Activated CD4-positive, alpha-beta T cell treated with anti-CD3 and anti-CD28 coated beads, Interleukin-10, Interleukin-2, amounts not matched to agents 100 ng/mL and 50 ng/mL, durations not matched to agents 16 hours and 8 hours (primary cell): ENCODE measurements around the gene CNTNAP2.
"Not testable (repeated sequence)": the region's sequence is repeated elsewhere in the genome, so short reads cannot be mapped to it uniquely, and the experiment has no call there.

Source experiments
- DNase-seq: peaks from one replicate; pipeline ENCODE4 v3.0.0-alpha.2; 2020

The CNTNAP2 gene

GRCh38 chr7:146172112-146172511, 55.5 kb downstream of the CNTNAP2 start:
- no peak for DNase-seq

- no peak for DNase-seq
Observed at GRCh38 chr7:146175716-146176115, 59.1 kb downstream of the CNTNAP2 start.

DNA sequence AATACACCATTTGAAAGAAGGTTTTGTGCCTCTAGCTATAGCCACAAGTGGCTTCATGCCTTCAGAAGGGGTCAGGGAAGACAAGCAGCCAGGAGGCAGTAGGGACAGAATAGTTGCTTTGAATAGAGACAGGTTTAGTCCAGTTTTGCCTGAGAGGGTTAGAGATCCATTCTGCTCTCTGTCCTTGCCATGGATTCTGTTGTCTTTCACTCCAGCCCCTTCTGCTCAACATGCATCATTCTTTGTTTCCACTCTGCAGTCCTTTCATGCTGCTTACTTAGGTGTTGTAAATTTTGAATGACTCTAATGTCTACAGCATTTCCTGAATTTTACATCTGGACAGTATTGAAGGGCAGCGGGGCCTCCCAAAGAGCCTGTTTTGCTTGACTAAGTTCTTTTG, 60.3 kb downstream of the CNTNAP2 start:
- DNase-seq, result no peak

- no peak for DNase-seq
Observed at GRCh38 chr7:146177301-146177700, 60.7 kb downstream of the CNTNAP2 start.

DNA sequence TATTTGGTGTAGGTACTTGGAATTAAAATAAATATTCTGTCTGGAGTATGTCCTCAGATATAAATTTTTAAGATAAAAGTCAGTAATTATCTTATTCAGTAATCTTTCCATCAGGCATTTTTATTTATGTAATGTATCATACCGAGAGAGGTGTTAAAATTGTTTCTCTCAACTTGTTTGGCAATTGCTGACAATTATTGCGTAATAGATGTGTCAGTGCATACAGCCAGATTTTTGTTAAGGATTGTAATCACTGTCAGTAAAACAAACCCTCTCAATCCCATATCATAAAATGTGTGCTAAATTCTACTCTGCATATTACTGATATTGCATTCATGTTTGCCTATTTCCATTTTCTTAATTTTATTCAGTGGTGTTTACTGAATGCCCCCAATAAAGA, 69.2 kb downstream of the CNTNAP2 start:
- DNase-seq, result no peak

DNA sequence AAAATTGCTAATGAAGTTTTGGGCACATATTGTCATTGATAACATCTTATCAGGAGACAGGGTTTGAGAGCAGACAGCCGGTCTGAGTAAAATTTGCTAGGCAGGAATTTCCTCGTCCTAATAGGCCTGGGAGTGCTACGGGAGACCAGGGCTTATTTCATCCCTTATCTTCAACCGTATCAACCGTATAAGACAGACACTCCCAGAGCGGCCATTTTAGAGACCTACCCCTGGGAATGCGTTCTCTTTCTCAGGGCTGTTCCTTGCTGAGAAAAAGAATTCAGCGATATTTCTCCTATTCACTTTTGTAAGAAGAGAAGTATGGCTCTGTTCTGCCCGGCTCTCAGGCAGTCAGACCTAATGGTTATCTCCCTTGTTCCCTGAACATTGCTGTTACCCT, 74.8 kb downstream of the CNTNAP2 start:
- not testable (repeated sequence) for DNase-seq

GRCh38 chr7:146201945-146202344, 85.3 kb downstream of the CNTNAP2 start:
- no peak for DNase-seq

GRCh38 chr7:146206270-146206669, 89.7 kb downstream of the CNTNAP2 start:
- no peak for DNase-seq

DNA sequence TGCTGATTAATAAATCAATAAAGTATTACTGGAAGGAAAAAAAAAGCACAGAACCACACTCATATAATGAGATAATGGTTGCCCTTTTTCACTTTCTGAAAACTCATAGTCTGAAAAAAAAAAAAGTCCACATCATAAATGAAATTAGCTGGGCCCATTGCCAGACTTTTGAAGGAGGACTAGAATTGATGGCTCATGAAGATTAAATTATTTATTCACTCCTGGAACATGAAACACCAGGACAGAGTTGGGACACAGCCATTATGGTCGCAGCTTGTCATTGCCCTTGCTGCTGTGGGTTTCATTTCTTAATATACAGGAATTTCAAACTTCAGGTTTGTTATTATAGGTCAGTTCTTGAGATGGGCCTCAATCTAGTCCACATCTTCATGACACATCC, 91.9 kb downstream of the CNTNAP2 start:
- DNase-seq, result no peak

DNA sequence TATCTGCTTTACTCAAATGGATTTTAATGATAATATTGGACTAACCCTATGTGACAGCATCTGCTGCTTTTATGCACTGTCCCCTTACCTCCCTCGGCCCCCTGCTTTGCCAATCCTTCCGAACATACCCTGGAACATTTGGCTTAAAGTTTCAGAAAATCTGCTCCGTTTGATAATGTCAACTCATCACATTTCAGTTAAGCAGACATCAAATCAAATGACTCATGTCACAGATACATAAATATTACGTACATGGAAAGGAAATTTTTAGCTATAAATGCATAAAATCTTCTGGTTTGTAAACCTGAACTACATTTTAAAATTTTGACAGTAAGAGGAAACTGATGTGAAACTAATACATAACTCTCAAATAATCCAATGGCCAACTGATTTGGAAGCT, 98.2 kb downstream of the CNTNAP2 start:
- DNase-seq, result no peak

DNA sequence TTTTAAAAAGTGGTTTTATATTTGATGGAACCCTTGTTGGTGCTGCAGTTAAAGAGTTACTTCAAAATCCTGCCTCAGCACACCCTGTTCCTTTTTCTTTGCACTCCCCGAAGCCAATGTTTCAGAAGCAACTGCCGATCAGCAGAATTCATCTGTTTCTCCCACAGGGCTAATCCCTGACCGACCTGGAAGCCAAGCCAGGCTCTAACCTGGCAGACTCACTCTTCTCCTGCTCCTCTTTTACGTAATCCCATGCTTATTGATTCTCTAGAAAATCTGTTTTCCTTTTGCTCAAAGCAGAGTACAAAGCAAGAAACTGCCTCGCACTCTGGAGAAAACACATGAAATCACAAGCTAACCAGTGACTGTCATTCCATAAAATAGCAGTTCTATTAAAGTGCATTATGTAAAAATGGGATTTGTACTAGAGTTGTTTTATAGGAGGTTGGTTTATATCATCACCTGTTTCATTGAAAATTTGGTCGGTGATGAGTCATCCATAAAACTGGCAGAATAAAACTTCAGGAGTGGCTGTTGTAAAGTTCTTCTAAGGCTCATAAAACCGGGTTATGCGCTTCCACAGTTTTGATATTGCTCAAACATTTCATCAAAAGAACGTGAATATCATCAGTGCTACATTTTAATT, 99.9 kb downstream of the CNTNAP2 start:
- DNase-seq, result no peak

GRCh38 chr7:146223851-146224250, 107.2 kb downstream of the CNTNAP2 start:
- DNase-seq, result no peak

DNA sequence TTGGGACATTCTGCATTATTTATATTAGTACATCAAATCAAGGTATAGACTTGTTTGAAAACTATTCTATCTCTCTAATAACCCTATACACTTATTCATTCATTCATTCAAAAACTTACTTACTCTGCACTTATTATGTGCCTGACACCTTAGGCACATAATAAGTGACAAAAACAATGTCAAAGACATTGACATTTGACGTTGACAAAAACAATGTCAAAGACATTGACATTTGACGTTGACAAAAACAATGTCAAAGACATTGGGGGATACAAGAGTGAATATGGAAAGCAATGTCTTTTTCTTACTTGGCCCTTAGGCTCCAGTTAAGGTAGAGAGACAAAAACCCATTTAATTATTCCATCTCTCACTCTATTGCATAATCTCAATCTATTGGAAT, 116.0 kb downstream of the CNTNAP2 start:
- no peak for DNase-seq

- no peak for DNase-seq
Observed at GRCh38 chr7:146235195-146235594, 118.6 kb downstream of the CNTNAP2 start.

GRCh38 chr7:146242661-146243060, 126.1 kb downstream of the CNTNAP2 start:
- DNase-seq, result no peak

DNA sequence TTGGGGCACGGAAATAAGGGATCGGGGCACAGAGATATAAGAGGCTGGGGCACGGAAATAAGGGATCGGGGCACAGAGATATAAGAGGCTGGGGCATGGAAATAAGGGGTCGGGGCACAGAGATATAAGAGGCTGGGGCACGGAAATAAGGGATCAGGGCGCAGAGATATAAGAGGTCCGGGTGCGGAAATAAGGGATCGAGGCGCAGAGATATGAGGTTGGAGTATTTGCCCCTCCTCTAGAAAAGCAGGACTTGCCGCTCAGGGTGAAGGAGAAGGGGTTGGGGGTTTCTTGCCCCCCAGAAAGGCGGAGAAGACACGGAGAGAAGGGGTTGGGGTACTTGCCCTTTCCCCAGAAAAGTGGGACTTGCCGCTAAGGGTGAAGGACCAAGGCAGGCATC, 131.4 kb downstream of the CNTNAP2 start:
- DNase-seq, result not testable (repeated sequence)

GRCh38 chr7:146248744-146249143, 132.1 kb downstream of the CNTNAP2 start:
- not testable (repeated sequence) for DNase-seq

DNA sequence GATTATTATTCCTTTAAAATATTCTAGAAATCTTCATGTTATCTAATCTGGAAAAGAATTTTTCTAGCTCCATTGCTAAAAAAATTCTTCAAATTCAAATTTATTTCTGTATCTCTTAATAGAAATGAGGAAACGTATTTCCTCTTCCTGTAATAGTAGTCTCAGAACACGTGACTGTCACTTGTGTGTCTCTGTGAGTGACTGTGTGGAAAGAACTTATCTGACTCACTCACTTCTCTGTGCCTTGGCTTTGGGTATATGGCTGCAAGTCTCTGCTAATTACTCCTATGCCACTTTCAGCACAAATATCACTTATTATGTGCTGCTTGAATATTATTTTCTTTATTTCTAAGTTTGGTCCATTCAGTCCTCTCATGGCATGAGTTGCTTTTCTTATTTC, 132.7 kb downstream of the CNTNAP2 start:
- DNase-seq, result no peak

DNA sequence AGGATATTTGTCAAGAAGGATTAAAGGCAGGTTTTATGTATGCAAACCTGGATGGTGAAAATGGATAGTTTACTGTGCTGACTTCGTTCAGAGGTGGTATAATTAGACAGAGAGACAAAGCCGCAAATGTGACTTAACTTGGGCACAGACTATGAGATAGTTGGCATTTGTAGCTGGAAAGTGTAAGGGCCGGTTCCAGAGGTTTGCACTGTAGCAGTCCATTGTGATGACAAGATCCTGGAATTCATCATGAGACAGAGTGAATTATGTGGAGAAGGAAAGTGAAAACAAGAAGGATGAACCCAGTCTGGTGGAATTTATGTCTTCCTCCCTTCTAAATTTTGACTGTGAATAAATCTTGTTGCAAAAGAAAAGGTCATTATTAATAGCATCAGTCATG, 139.0 kb downstream of the CNTNAP2 start:
- no peak for DNase-seq

GRCh38 chr7:146262527-146262926, 145.9 kb downstream of the CNTNAP2 start:
- DNase-seq, result no peak

DNA sequence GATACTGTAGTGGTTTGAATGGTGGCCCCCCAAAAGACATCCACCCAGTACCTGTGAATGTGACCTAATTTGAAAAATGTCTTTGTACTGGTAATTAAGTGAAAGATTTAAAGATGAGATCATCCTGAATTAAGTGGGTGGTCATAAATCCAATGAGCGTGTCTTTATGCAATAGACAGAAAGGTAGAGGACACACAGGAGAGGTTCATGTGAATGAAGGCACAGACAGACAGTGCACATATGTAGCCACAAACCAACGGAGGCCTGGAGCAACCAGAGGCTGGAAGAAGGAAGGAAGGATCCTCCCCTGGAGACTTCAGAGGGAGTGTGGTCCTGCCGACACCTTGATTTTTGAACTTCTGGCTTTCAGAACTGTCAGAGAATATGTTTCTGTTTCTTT, 160.3 kb downstream of the CNTNAP2 start:
- no peak for DNase-seq

- no peak for DNase-seq
Observed at GRCh38 chr7:146285418-146285817, 168.8 kb downstream of the CNTNAP2 start.

DNA sequence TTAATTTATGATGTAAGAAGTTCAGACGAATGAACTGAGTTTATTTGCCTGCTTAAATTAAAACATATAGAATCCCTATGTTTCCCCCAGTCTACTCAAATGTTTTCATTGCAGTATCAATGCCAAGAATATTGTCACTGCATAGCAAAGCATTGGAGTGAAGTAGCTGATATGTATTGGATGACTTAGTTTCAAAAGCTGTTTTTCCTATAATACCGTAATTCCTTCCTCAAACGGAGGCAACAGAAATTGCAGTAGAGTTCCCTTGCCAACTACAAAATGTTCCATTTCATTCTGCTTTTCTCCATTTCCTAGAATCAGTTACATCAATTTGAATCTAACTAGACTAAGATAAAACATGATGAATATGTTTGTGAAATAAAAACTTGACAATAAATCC, 174.1 kb downstream of the CNTNAP2 start:
- no peak for DNase-seq

- DNase-seq, result no peak
Observed at GRCh38 chr7:146291900-146292299, 175.3 kb downstream of the CNTNAP2 start.

- no peak for DNase-seq
Observed at GRCh38 chr7:146296028-146296427, 179.4 kb downstream of the CNTNAP2 start.

GRCh38 chr7:146314962-146315361, 198.4 kb downstream of the CNTNAP2 start:
- DNase-seq, result no peak
